Activated CD4-positive, CD25-positive, alpha-beta regulatory T cell treated with anti-CD3 and anti-CD28 coated beads, Interleukin-2, amount 50 U/mL, for 72 hours (primary cell): ENCODE measurements around the gene KIF13A.
"Not testable (repeated sequence)": the region's sequence is repeated elsewhere in the genome, so short reads cannot be mapped to it uniquely, and the experiment has no call there.

ENCODE experiments used
- DNase-seq: peaks from one replicate; pipeline ENCODE4 v3.0.0; 2021

Gene KIF13A

DNA sequence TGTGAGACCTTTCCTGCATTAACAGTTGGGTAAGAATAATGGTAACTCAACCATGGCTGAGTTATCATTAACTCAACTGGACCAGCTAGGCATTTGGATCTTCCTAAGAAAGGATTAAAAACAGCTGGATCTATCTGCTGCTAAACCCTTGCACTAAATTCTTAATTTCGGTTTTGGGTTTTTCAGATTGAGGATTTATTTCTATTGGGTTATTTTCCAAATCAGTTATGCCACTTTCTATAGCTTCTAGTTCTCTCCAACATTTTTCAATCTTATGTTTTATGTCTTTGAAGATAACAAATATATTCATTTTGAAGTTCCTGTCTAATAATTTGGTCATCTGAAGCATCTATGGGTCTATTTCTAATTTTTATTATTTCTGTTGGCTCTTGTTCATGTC, 92.5 kb downstream of the KIF13A start:
- DNase-seq, result no peak

DNA sequence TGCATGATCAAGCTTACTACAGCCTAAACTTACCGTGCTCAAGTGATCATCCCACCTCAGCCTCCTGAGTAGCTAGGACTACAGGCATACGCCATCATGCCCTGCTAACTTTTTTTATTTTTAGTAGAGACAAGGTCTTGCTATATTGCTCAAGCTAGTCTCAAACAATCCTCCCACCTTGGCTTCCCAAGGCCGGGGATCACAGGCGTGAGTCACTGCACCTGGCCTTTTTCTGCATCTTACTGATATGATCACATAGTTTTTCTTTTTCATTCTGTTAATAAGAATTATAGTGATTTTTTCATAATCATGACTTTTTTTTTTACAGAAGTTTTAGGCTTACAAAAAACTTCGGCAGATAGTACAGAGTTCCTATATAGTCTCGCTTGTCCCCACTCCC, 93.2 kb downstream of the KIF13A start:
- DNase-seq, result no peak

DNA sequence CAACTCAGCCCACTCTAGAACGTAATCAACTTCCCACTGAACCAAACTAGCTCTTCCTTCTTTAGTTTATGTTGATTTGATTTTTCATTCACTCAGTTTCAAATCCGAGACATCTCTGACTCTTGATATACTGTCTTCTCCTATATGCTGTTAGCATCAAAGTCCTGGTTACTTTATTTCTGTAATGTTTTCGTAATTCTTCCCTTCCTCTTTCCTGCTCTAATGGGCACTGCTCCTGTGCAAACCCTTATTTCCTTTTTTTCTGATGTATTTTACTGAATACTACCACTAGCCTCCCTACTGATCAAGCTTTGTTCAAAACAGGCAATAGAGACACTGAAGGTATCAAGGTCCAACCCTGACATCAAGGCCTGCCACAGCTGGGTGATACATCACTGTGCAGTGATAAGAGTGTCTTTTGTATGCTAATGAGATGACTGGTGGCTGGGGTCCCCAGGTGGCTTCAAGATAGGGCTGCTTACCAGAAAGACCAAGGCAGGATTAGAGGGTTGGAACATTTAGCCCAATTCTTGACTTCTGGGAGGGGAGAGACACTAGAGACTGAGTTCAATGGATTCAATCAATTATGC, 95.2 kb downstream of the KIF13A start:
- DNase-seq, result no peak

DNA sequence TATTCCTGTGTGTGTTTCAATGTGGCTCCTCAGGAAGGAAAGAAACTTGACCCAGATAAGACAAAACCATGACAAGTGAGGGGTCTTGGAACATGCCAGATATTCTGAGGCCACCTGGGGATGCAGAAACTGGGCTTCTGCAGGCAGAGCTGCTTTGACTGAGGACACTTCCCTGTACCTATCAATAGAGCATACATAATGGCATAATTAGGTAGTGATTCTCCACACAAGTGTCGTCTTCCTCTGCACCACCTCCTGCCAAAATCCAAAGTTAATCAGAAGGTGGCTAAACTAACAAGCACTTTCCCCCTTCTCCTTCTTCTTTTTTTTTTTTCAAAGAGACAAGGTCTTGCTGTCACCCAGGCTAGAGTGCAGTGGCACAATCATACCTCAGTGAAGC, 97.1 kb downstream of the KIF13A start:
- no peak for DNase-seq

DNA sequence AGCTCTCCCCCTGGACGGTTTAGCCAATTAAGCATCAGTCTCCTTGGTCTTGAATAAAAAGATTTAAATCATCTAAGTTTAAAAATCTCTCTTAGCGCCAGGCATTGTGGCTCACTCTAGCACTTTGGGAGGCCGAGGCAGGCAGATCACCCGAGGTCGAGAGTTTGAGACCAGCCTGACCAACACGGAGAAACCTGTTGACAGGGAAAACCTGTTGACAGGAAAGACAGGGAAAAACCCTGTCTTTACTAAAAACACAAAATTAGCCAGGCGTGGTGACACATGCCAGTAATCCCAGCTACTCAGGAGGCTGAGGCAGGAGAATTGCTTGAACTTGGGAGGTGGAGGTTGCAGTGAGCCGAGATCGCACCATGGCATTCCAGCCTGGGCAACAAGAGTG, 97.7 kb downstream of the KIF13A start:
- DNase-seq, result not testable (repeated sequence)

DNA sequence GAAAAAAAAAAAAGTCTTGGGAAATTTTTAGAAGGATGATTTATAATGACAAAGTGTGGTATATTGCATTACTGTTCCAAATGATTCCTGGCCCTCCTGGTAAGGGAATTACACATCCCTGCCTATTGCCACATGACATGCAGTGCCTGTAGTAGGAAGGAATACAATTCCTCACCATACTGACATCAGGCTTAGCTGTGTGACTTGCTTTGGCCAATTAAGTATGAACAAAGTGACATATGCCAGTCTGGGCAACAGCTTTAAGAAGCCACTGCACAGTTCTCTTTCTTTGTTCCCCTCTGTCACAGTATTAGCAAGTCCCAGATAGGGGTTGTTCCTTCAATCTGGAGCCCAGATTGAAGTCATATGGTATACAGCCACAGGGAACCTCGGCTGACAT, 100.5 kb downstream of the KIF13A start:
- no peak for DNase-seq

DNA sequence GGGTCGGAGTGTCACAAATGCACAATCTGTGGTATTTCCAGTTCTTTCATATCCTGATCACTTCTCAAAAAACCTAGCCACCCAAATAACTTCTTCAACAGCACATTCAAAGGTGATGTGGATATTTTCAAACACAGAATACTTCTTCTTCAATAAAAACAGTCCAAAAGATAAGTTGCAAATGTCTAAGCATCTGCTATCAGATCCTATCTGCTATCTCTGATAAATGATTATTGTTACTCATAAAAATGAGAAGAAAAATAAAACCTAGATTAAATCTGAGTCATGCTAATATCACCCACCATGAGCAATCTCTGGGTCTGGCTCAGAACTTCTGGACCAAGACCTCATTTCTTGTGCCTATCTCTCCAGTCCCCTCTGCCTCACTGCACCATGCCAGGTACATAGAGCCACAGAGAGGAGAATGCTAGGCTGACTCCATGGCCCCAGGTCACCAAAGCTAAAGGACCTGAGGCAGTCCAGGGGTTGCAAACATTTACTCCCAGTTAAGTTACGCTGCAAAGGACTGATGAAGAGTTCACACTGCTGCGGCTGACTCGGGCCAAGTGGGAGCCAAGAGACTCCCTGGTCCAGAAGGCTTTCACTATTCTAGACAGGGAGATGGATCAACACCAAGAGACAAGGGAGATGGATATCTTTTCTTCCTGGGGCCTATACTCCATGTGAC, 101.4 kb downstream of the KIF13A start:
- no peak for DNase-seq

DNA sequence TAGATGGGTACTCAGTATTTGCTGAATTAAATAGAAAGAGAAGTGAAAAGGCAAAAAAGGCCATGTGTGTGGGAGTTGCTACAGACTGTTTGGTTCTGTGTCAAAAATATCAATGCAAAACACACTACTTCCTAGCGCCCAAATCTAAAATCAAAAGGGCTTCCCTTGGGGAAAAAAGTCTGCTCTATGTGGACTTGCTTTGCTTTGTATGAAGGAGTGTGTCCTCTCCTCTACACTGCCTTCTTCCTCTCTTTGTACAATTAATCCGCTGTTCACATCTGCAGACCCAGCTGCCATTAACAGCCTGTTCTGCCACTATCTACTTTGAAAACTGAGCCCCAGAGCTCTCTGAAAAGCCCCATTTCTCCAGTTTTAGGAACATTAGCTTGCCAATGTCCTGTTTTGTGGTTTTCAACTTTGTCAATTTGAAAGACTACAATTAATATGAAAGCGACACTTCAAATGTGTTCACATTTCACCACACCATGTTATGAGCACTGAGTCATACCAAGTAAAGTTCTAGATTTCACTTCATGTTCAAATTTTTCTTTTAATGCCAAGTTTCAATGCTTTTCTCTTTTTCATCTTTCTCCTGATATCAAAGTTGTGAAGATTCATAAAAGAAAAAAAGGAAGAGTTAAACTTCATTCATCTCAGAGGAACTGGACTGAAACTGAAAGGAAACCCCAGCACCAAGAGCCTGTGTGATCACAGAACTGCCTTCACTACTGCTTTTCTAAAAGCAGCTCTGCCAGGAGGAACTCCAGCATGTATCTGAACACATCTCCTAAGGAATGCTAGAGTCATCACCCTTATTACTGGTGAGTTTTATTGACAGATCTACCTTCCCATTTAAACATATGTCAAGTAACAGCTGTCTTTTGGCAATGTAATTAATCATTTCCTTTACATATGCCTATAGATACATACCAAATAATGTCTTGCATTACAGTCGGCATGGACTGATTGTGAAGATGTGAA, 102.6 kb downstream of the KIF13A start:
- DNase-seq, result no peak

DNA sequence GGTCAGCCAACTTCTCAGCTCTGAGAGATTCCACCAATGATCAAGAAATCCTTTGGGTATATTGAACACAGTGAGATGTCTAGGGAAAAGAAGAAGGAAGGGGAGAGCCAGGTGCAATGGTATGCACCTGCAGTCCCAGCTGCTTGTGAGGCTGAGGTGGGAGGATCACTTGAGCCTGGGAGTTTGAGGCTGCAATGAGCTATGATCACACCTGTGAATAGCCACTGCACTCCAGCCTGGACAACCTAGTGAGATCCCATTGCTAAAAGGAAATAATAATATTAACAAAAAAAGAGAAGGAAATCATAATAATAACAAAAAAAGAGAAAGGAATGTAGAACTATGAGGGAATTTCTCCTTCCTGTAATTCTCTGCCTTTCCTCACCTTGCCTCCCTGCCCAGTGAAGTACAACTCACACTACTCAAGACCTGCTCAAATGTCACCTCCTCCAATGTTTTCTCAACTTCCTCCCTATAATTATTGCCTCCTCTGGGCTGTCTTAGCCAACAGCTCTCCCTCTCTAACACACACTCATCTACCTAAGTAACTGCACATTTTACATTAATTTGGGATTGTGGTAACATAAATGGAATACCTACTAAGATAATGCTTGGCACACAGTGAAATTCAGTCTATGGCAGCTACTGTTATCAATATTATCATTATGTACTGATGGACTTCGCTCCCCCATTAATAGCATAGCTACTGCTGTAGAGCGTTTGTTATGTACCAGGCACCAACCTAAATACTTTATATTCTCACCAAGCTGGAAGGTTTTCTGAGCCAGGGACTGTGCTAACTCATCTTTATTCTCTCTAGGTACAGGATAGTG, 103.6 kb downstream of the KIF13A start:
- DNase-seq, result no peak

DNA sequence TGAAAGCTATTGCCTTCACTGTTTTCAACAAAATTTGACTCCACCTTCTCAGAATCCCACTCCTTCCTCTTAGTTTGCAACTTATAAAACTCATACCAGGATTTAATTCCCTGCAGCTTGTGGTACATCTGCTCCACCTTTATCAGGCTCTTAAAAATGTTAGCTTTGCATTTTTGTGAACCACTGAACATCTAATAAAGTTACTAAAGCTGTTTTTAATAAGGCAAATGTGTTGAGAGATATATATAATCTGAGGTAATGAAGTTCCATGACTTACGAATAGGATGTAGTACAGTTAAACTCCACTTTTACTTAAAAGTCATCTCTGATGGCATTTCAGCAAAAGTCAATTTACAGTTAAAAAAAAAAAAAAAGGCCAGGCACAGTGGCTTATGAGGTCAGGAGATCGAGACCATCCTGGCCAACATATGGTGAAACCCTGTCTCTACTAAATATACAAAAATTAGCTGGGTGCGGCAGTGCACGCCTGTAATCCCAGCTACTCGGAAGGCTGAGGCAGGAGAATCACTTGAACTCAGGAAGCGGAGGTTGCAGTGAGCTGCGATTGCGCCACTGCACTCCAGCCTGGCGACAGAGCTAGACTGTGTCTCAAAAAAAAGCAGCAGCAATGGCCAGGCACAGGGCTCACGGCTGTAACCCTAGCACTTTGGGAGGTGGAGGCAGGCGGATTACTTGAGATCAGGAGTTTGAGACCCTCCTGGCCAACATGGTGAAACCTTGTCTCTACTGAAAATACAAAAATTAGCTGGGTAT, 106.2 kb downstream of the KIF13A start:
- no peak for DNase-seq

DNA sequence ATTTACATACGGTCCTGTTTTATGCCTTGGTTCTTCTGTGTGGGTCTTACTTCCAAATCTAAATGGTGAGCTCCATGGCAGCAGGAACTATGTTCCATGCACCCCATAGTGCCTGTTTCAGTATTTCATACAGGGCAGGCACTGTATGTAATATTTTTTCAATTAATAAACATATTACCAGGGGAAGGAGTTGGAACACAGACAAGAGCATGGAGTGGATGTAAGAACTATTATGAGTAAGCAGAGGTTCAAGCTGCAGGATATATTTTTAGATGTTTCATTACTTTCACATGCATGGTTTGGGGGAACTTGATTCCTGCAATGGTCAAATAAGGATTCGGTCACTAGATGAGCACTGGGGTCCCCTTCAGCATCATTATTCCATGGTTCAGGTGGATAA, 108.3 kb downstream of the KIF13A start:
- no peak for DNase-seq

DNA sequence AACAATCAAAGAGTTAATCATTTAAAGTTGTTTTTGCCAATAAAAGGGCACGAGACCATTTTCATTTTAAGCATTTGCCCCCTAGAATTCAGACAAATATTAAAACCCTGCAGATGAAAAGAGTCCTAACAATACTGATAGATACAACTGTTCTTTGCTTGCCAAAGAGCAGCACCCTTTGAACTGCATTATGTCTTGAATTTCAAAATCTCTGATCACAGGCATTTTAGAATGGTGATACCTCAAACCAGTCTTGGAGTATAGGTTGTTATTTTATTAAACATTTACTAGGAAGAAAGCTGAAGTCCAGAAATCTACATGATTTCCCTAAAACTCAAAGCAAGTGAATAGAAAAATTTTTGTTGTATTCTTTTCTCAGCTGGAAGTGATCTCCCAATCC, 108.7 kb downstream of the KIF13A start:
- DNase-seq, result no peak

DNA sequence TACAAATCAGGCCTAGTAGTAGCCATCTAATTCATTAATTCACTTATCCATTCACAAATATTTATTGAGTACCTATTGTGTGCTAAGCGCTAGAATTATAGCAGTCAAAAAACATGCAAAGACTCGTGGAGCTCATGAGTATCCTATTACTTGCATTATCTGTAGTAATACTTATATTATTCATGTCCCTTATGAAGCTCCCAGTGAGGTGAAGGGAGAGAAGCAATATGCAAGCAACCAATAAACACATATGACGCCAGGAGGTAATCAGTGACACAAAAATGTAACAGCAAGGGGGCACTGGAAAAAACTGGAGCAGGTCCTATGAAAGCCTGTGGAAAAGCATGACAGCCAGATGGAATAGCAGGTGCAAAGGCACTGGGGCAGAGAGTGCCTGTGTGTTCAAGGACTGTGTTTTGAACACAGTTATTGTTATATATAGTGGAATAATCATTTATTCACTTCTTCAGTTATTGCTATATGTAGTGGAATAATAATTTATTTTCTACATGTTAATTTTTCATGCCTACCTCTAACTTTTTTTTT, 109.5 kb downstream of the KIF13A start:
- no peak for DNase-seq

DNA sequence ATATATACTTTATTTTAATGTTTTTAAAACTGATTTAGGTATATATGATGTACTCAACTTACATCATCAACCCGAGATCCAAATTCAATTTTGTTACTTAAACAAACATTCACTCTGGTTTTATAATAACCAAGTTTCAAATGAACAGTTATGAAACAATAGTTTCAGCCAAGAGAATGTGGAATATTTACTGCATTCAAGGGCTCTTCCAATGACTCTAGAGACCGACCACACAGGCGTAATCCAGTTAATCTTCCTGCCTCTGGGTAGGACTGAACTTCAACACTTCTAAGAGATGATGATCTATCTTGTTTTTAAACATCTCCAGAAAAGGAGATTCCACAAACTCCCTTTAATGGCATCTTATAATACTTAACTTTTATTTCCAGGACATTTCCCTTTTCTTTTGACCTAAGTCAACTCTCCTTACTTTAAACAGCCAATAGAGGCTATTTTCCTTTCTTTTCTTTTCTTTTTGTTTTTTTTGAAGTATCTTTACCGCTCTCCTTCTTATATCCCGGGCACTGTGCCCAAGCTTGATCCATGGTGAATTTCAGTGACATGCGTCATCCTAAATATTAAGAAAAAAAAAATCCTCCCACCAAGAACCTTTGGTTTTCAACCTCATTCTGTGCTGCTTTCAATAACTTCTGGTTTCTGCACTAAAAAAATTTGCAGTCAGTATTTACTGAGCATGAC, 110.1 kb downstream of the KIF13A start:
- no peak for DNase-seq

DNA sequence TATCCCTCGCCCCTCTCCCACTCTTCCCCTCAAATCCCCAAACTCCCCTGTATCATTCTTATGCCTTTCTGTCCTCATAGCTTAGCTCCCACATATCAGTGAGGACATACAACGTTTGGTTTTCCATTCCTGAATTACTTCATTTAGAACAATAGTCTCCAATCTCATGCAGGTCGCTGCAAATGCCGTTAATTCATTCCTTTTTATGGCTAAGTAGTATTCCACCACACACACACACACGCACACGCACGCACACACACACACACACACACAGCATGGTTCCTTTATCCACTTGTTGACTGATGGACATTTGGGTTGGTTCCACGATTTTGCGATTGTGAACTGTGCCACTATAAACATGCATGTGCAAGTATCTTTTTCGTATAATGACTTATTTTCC, 112.7 kb downstream of the KIF13A start:
- DNase-seq, result no peak

DNA sequence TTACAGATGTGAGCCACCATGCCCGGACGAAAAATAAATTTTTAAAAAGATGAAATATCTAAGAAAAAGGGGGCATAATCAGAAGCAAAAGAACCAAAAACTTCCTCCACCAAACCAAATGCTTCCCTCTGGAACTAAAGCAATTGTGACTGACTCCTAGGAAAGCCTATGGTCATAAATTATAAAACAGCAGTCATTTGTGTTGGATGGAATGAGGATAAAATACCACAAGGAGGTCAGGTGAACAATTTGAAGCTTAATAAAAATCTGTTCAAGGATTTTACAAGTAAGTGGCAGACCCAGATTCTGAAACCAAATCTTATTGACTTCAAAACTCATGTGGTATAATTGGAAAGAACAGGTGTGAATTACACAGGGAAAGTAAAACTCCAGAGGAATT, 114.5 kb downstream of the KIF13A start:
- no peak for DNase-seq

DNA sequence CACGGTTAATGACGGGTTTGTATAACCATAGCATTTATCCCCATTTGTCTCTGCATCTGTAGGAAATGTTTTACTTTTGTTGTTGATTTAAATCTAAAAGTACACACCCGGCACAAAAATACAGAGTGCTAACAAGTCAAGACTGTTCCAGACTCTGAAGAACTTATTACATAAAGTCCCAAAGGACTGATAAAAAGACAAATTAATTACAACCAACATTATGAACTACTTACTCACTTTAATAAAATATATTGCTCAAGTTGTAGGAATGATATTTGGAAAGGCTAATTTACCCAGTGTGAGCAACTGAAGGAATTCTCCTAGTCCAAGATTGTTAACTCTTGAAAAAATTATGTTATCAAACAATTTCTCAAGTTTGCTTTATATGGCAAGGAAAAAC, 115.6 kb downstream of the KIF13A start:
- no peak for DNase-seq

DNA sequence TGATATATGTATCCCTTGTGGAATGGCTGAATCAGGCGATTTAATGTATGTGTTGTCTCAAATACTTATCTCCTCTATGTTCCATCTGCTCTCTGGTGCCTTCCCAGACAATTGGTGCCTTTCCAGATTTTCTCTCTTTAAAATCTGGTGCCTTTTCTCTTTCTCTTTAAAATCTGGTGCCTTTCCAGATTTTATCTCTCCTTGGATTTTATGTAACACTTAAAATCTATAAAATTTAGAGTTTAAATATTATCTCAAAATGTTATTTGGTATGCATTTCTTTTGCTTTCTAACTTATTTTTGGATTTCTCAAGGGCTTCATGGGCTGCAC, 116.3 kb downstream of the KIF13A start:
- DNase-seq, result no peak

DNA sequence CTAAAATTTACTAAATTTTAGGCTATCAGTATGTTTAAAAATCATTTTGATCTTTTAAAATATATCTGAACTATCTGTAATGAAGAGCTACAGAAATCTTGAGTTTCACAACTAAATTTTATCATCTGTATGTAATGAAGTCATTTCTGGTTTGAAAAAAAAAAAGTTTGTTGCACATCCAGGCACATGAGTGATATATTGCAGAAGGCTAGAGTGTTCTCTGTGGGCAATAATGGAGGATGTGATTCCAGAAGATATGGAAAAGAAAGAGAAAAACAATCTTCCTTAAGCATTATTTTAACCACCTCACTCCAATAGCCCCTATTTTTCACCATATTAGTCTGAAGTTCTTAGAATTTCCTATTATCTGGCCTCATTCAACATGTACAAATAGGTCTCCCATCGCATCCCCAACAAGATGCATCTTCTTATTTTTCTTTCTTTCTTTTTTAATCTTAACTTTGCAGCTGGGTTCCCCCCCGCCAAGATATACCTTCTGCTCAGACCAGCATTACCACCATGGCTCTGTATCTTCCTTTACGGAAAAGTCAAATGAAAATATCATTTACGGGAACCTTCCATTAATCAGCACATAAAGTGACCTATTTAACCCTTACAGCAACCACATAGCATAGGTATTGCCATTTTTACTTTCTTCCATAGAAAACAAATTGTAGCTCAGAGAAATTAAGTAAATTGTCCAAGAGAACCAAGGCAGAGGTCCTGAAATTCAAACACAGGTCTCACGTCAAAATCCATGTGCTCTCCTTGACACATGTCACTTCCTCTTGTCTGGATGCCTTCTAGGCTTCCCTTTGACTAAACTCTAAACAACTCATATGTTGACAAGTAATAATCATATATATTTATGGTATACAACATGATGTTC, 116.9 kb downstream of the KIF13A start:
- DNase-seq, result no peak

DNA sequence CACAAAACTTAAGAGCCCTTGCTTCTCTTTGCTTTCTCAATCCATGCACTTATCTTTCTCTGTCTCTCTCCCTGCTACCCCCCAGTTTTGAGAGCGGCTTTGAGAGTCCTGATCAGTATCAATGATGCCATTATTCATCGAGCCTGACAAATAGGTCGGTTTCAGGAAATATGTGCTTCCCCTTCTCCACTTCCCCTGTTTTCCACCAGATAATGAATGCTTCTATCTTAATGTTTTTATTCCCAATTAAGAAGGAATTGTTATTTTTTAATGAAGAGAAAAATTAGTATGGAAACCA, 117.7 kb downstream of the KIF13A start:
- no peak for DNase-seq
